ENCODE data around the gene LITAF. TPM values are rescaled to one million over a fixed set of nuclear protein-coding genes. Genes with fewer than 3 reads are reported as not detected.

The LITAF gene
- total RNA-seq, 1 donor from 2014 or later = 242 TPM

DNA sequence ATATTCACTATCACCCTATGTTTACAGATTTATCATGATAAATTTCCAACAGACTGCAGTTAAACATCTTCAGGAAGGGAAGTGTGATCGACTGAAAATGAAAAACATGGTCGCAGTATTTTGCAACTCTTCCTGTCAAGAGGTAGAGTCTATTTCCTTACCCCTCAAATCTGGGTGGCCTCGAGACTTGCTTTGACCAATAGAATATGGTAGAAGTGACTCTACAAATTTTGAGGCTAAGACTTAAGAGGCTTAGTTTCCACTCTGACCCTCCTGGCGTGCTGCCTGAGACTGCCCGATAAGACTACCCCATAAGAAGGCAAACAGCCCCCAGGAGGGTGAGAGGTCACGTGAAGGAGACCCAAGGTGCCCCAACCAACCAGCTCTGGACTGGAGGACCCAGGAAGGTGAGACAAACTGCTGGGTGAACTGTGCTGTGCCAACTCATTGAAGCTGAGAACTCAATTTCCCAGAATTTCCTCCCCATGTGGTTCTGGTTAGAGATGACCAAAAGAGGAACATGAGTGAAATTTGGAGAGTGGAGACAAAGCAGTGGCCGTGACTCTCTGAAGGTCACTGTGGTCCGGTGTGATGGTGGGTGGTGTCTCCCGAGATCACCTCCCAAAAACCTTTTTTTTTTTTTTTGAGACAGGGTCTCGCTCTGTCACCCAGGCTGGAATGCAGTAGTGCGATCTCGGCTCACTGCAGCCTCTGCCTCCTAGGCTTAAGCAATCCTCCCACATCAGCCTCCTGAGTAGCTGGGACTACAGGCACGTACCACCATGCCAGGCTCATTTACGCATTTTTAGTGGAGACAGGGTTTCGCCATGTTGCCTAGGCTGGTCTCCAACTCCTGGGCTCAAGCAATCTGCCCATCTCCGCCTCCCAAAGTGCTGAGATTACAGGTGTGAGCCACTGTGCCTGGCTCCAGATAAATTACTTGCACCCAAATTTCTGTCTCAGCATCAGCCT, 38.2 kb upstream of the LITAF start:
- Histone ChIP-seq H3K4me3 (no peak overlapping the region), H3K27ac (peak overlapping the region; percentile 53), H3K4me1 (peaks cover 26% of the 10 kb centered on the region), H3K27me3 (no peaks in the 10 kb centered on the region), H3K36me3 (no peaks in the 10 kb centered on the region), H3K9me3 (no peaks in the 10 kb centered on the region)
- intact Hi-C loops (cut with DNase I) = no loop called here
- DNase-seq = no peak
- ATAC-seq = peak; percentile 65
- TF ChIP-seq, protein P1, sequence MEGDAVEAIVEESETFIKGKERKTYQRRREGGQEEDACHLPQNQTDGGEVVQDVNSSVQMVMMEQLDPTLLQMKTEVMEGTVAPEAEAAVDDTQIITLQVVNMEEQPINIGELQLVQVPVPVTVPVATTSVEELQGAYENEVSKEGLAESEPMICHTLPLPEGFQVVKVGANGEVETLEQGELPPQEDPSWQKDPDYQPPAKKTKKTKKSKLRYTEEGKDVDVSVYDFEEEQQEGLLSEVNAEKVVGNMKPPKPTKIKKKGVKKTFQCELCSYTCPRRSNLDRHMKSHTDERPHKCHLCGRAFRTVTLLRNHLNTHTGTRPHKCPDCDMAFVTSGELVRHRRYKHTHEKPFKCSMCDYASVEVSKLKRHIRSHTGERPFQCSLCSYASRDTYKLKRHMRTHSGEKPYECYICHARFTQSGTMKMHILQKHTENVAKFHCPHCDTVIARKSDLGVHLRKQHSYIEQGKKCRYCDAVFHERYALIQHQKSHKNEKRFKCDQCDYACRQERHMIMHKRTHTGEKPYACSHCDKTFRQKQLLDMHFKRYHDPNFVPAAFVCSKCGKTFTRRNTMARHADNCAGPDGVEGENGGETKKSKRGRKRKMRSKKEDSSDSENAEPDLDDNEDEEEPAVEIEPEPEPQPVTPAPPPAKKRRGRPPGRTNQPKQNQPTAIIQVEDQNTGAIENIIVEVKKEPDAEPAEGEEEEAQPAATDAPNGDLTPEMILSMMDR (IDR thresholded peaks at IDR 0.05) = no peak

DNA sequence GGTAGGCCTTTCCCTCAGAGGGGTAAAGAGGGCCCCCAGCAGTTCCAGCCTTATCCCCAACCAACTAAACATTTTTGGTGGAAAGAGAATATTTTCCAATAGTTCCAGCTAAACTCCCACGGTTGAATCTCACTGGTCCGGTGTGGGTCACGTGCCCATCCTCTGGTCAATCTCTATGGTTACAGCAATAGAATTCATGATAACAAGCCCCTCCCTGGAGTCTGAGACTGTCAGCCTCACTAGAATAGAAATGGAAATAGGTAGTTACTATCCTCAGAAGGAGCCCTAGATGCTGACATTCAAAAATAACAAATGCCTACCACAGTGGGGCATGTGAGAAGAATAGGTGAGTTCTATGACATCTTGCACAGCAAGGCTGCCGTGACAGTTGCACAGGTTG, 37.5 kb upstream of the LITAF start:
- ATAC-seq (no peak), DNase-seq (no peak)
- Histone ChIP-seq H3K27ac (no peak overlapping the region), H3K4me1 (peaks cover 22% of the 10 kb centered on the region), H3K9me3 (no peaks in the 10 kb centered on the region), H3K4me3 (no peak overlapping the region), H3K27me3 (no peaks in the 10 kb centered on the region), H3K36me3 (no peaks in the 10 kb centered on the region)
- intact Hi-C loops (cut with DNase I) = no loop called here
- TF ChIP-seq, protein P1 (IDR thresholded peaks at IDR 0.05) = no peak

DNA sequence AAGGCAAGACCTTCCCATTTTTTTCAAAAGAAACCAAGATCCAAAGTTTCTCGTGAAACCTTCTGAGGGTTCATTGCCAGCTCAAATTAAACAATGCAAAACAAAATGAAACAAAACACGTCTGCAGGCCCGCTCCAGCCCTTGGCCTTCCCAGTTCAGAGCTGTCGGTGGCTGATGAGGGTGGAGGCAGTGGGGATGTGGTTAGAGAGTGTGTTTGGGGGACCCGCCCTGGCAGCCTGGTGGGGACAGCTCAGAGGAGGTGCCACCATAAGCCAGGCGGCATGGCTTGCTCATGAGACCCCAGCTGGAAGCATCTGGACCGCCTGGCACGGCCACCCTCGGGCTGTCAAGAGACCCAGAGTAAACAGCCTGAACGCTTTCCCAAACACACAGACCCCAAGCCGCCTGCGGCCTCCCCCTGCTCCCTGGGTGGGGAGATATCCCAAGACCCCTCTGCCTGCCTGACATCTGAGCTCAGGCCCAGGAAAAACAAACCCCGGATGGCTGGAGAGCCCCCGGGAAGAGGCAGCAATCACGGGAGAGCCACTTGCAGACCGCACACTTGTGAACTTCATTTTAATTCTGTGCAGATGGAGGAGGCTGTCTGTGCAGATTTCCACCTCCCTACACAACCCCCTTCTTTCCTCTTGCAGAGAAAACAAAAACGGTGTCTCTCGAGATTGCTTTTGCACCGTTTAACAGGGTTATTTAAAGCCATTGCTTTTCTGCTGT, 35.4 kb upstream of the LITAF start:
- peaks cover 13% of the 10 kb centered on the region for H3K4me1 ChIP-seq
- H3K27ac ChIP-seq = peak overlapping the region; percentile 70
- H3K4me3 ChIP-seq = peak overlapping the region; percentile 5
- intact Hi-C loops (cut with DNase I) = no loop called here
- no peaks in the 10 kb centered on the region for H3K27me3 ChIP-seq
- H3K9me3 ChIP-seq = no peaks in the 10 kb centered on the region
- no peaks in the 10 kb centered on the region for H3K36me3 ChIP-seq
- ATAC-seq (peak; percentile 65), DNase-seq (peak; percentile 74)
- TF ChIP-seq, protein P1 (IDR thresholded peaks at IDR 0.05) = no peak

DNA sequence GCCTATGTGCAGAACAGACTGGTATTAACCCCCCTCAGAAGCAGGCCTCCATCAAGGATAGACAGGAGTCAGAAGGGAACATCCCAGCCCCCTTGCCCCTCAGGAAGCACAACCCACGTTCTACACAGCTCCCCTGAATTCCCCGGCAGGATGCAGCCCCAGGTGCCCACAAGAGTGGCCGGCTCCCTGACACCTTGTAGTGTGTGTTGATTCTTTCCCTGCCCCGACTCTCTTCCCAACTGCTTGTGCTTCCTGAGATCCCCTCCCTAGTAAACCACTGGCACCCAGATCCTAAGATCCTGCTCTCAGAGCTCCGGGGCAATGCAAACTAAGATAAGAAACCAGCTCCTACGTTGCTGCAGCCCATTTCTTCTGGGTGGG, 34.8 kb upstream of the LITAF start:
- Histone ChIP-seq H3K4me1 (peaks cover 13% of the 10 kb centered on the region), H3K4me3 (peak overlapping the region; percentile 5), H3K27me3 (no peaks in the 10 kb centered on the region), H3K9me3 (no peaks in the 10 kb centered on the region), H3K27ac (peak overlapping the region; percentile 70), H3K36me3 (no peaks in the 10 kb centered on the region)
- no peak for ATAC-seq
- intact Hi-C loops (cut with DNase I) = no loop called here
- TF ChIP-seq, protein P1 (IDR thresholded peaks at IDR 0.05) = no peak
- no peak for DNase-seq

DNA sequence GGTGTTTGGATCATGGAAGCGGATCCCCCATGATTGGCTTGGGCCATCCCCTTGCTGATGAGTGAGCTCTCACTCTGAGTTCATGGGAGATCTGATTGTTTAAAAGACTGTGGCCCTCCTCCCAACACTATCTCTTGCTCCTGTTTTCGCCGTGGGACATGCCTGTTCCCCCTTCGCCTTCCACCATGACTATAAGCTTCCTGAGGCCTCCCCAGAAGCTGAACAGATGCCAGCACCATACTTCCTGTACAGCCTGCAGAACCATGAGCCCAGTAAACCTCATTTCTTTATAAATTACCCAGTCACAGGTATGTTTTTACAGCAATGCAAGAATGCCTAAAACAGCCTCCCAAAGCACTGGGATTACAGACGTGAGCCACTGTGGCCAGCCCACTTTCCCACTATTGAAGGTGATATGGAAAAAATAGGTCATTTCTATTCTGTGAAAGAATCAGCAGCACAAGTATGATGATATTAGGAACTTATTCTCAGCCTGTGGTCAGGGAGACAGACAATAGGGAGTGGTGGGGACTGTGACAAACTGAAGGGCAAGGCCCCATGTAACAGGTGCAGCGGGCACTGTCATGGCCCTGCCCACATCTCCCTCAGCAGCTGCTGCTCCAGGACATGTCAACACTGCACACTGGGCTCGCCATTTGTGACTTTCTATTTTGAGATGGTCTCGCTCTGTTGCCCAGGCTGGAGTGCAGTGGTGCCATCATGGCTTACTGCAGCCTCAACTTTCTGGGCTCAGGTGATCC, 33.7 kb upstream of the LITAF start:
- TF ChIP-seq, protein P1 (IDR thresholded peaks at IDR 0.05) = no peak
- DNase-seq (no peak), ATAC-seq (no peak)
- Histone ChIP-seq H3K36me3 (no peaks in the 10 kb centered on the region), H3K4me3 (no peak overlapping the region), H3K27ac (no peak overlapping the region), H3K4me1 (peaks cover 13% of the 10 kb centered on the region), H3K9me3 (no peaks in the 10 kb centered on the region), H3K27me3 (no peaks in the 10 kb centered on the region)
- intact Hi-C loops (cut with DNase I) = no loop called here

All from upper lobe of right lung (tissue), 1 donor.